HCEC 1CT (cell line): ENCODE results near the gene NLRC5.
"Not testable (repeated sequence)": the region's sequence is repeated elsewhere in the genome, so short reads cannot be mapped to it uniquely, and the experiment has no call there.

Source experiments
- DNase-seq: peaks from one replicate; pipeline ENCODE4 v3.0.0-alpha.2; 2017

NLRC5 gene

DNA sequence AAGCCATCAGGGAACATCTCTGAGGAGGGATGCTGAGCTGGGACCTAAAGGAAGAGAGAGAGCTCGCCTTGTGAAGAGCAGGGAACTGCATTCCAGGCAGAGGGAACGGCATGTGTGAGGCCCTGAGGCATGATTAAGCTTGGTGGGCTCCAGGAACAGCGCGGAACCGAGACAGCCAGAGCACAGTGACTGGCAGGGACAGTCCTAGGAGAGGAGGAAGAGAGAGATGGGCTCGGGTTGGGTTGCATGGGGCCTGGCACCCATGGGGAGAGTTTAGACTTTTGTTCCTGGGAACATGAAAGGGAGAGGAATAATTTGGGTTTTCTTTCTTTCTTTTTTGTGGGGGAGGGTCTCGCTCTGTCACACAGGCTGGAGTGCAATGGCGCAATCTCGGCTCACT is 63.8 kb downstream of the NLRC5 start:
- no peak for DNase-seq

DNA sequence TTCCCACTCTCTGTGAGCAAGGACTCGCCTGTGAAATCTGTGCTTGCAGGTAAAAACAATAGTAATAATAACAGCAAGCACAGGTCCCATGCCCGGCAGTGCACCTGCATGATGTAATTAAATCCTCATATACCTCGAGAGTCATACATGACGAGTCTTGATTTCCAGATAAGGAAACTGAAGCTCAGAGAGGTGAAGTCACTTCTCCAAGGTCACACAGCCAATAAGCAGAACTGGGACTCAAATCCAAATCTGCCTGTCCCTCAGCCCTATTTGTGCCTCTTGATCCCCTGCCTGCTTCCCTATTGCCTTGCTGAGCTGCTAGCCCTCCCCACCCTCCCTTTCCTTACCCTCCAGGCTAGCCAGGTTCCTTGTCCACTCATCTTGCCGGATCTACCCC is 65.0 kb downstream of the NLRC5 start:
- no peak for DNase-seq

DNA sequence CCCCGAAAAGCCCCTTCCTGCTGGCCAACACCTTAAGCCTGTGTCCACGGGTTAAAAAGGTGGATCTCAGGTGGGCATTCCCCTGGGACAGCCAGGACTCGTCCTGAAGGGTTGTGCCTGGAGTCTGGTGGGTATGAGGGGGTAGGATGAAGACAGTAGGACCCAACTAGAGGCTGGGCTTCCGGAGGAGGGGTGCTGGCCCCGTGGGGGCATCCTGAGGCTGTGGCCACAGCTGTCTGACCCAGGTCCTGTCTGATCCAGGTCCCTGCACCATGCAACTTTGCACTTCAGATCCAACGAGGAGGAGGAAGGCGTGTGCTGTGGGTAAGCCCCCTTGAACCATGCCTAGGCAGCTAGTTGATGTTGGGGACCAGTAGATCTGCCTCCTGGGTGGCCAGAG is 65.4 kb downstream of the NLRC5 start:
- no peak for DNase-seq

DNA sequence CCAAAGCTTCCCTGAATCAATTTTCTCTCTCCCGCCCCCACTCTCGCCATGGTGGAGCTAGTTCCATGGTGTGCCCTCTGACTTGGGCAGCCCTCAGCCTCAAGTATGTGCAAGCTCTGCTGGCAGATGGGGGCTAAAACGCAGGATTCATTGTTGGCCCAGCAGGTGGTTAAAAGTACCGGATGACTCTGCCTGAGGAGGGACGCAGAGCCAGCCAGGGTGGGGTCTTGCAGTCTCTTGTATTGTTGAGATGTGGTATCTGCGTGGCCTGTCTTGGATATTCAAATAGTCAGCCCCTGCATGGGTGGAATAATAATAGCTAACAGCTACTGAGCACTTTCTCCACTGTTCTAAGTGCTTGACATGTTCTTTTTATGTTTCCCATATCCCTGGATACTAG is 66.3 kb downstream of the NLRC5 start:
- DNase-seq: no peak

DNA sequence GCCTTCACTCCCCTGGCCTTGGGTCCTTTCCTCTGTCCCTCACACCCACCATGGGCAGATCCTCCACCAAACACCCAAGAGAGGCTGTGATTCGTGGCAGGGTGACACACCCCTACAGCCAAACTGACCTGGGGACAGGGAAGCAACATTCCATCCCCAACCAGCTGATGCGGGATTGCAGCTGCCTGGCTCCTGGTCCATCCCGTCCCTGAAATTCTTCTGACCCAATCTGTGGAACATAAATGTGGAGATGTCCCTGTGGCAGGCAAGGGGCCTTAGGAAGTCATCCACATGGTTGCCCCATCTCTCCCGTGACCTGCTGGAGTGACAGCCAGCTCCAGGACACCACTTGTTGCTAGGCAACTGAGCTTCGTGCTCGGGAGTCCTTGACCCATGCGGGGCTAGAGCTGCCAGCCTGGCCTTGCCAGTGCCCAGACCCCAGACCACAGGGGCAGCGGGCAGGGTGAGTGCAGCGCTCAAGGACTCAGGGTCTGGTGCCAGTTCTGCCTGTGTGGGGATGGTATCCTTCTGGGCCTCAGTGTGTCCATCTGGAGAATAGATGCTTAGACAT is 69.0 kb downstream of the NLRC5 start:
- DNase-seq: no peak

DNA sequence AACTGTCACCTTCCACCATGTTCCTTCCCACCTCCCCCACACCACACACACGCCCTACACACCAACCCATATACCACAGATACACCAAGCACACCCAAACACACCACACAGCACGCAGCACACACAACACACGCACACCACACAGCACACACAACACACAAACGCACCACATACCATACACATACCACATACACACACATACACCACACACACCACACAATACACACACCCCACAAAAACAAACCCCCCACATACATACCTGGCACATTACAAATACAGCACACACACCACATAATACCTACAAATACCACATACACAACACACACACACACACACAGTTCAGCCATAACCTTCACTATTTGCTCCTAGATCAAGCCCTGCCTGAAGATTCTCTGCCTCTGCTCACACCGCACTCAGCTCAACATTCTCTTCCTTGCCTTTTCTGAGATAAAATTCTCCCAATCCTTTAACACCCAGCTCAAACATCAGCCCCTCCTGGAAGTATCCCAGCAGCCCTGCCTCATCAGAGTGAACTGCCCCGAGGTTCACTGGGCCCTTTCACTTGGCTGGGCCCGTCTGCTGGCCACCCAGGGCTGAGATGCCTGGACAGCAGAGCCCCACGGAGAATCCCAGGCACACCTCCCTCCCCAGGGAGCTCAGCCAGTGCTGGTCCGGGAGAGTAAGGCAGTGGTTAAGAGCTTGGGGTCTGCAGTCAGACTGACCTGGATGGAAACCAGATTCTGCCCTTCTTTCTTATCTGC is 71.1 kb downstream of the NLRC5 start:
- DNase-seq: no peak

DNA sequence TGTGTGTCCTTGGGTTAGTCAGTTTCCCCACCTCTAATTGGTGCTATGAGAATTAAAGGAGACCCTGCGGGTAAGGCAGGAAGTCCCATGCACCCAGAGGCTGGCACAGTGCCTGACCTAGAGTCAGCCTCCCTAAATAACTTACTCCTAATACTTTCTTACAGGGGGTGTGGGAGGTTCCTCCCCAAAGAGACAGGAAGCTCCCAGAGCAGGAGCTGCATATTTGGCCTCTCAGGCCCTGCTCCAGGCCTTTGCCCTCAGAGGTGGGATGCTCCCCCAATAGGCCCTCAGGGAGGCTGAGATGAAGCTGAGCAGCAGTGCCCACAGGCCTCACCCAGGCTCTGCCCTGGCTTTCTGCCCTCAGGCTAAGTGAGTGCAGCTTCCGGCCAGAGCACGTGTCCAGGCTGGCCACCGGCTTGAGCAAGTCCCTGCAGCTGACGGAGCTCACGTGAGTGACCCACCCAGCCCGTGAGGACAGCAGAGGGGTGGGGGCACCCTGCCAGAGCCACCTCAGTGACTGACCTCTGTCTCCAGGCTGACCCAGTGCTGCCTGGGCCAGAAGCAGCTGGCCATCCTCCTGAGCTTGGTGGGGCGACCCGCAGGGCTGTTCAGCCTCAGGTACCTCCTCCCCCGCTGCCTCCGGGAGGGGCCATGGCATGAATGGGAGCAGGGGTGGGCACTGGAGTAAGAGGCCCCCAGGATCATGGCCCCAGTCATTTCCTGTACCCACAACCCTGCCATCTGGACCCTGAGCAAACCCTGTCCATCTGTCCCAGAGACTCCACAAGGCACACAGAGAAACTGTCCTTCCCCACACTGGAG is 71.9 kb downstream of the NLRC5 start:
- DNase-seq: no peak

DNA sequence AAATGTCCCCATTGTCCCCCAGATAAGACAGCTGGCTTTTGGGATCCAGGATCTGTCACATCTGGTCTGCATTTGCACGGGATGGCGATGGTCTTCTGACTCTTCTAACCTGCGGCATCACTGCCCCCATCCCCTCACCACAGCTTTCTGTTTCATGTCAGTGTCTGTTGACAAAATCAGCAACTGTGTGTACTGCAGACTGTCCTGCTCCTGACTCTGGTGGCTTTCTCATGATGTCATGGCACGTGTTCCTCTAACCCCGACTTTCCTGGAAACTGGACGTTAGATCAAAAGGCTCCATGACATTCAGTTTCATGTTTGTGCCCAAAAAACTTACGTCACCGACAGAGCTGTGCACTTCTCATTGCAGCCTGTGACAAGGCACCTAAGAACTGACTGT is 73.0 kb downstream of the NLRC5 start:
- no peak for DNase-seq

DNA sequence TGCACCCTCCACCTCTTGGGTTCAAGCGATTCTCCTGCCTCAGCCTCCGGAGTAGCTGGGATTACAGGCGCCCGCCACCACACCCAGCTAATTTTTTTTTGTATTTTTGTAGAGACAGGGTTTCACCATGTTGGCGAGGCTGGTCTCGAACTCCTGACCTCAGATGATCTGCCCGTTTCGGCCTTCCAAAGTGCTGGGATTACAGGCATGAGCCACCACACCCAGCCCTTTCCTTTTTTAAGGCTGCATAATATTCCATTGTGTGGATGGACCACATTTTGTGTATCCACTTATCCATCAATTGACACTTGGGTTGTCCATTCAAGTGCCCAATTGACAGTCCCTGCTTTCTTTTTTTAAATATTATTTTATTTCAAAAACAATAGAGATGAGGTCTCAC is 73.8 kb downstream of the NLRC5 start:
- DNase-seq: not testable (repeated sequence)

DNA sequence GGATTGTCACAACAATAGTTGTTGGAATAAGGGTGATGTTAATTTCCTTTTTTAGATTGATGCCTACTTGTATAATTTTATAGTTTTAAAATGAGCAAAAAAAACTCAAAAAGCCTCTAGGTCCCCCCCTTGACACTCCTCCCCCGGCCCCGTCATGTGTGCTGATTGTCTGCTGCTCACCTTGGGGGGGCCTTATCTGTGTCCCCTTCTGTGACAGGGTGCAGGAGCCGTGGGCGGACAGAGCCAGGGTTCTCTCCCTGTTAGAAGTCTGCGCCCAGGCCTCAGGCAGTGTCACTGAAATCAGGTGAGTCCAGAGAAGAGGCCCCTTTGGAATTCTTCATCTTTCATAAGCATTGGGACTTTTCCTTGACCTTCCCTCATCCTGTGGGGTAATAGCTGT is 75.6 kb downstream of the NLRC5 start:
- DNase-seq: no peak

DNA sequence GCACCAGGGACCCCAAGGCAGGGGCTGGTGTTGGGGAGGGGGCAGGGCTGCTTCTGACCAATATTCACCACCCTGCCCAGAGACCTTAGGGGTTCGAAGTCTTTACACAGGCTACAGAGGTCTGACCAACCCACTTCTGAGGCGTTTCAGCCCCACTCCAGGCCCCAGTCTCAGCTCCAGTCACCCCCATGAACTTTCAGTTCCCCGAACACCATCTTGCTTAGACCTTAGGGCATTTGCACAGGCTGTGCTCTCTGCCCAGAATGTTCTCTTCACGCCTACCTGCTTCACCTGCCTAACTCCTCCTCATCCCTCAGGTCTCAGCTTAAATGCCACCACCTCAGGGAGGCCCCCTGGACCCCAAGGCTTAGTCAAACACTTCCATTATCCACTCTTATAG is 77.3 kb downstream of the NLRC5 start:
- no peak for DNase-seq

DNA sequence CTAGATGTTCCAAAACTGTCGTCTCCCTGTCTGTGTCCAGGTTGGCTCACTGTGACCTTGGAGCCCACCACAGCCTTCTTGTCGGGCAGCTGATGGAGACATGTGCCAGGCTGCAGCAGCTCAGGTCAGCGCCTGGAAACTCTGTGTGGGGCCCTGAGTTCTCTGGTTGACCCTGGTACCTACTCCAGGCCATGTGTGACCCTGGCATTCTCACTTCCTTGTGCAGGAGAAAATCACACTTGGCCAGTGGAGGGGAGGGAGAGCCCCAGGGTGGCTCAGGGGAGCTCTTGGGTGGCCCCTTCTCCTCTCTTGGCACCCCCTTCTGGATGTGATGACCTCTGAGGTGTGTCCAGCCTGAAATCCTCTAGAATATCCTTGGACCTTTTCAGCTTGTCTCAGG is 78.0 kb downstream of the NLRC5 start:
- DNase-seq: no peak

DNA sequence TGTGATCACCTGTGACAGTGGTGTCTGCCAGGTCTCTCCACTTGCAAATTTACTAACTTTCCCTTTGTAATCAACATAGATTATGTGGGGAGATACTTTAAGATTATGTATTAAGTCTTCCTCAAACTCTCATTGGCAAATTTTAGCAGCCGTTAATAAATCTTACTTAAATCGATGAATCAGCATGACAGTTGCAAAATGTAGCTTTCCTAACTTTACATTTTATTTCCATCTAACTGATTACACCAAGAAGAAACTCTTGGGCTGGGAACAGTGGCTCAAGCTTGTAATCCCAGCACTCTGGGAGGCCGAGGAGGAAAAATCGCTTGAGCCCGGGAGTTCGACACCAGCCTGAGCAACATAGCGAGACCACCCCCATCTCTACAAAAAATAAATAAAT is 79.7 kb downstream of the NLRC5 start:
- no peak for DNase-seq

DNA sequence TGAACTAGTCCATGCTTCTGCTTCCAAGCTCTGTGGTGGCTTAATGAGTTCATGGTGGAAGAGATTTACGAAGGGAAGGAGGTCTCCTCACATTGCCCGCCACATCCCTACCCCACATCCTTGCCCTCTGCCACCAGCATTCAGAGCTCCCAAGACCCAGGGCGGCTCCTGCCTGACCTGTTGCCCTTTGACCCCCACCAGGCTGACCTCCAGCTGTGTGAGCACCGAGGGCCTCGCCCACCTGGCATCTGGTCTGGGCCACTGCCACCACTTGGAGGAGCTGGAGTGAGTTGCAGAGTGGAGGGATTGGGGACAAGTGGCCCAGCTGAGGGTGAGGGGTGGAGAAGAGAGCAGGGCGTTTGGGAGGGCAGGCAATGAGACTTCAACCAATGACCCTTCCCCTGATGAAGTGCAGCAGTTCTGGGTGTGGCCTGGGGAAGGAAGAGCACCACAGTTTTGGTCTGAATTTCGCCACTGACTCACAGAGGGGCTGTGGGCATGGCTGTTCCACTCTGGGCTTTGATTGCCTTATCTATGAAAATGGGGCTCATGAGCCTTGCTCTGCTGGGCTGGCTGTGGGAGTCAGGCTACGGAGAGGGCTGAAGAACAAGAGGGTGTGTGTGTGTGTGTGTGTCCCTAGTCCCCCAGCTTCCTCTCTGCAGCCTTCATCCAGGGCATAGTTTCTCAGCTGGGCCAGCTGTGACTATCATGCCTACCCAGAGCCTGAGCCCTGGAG is 80.4 kb downstream of the NLRC5 start:
- DNase-seq: no peak

DNA sequence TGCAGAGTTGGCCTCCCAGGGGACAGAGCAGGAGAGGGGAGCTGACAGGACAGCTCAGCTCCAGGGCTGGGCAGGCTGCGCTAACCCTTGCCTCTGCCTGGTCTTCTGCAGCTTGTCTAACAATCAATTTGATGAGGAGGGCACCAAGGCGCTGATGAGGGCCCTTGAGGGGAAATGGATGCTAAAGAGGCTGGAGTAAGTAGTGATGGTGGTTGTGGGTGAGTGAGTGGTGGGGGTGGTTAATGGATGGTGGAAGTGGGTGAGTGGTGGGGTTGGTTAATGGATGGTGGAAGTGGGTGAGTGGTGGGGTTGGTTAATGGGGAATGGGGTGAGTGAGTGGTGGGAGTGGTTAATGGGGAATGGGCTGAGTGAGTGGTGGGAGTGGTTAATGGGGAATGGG is 81.1 kb downstream of the NLRC5 start:
- DNase-seq: no peak

DNA sequence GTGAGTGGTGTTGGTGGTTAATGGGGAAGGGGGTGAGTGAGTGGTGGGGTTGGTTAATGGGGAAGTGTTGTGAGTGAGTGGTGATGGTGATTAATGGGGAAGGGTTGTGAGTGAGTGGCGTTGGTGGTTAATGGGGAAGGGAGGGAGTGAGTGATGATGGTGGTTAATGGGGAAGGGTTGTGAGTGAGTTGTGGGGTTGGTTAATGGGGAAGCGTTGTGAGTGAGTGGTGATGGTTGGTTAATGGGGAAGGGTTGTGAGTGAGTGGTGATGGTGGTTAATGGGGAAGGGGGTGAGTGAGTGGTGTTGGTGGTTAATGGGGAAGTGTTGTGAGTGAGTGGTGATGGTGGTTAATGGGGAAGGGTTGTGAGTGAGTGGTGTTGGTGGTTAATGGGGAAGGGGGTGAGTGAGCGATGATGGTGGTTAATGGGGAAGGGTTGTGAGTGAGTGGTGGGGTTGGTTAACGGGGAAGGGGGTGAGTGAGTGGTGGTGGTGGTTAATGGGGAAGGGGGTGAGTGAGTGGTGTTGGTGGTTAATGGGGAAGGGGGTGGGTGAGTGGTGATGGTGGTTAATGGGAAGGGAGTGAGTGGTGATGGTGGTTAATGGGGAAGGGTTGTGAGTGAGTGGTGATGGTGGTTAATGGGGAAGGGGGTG is 81.8 kb downstream of the NLRC5 start:
- not testable (repeated sequence) for DNase-seq

DNA sequence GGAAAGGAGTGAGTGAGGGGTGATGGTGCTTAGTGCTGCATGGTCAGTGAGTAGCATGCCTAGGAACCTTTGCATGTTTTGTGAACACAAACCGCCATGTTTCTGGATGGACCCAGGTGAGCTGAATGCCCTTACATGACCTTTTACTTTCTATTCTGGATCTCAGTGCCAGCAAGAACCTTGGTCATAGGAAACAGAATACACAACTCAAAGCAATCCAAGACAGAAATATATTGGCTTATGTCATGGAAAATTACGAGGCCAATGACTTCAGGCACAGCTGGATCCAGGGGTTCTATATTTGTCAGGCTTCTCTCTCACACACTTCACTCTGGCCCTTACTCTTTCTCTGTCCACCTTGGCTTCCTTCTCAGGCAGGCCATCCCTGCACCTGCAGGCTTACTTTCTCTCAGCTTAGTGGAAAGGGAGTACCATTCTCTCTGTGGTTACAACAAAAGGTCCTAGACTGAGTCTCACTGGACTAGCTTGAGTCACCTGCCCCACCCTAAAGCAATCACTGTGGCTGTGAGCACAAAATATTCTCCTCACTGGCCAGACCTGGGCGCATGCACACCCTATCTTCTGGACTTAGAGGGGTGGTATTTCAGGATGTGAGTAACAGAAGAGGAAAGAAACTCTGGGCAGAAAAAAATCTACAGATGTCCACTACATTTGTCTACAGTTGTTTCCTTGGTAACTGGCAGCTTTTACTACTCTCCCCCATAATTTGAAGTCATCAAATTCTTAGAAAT is 82.7 kb downstream of the NLRC5 start:
- peak; percentile 30 for DNase-seq

DNA sequence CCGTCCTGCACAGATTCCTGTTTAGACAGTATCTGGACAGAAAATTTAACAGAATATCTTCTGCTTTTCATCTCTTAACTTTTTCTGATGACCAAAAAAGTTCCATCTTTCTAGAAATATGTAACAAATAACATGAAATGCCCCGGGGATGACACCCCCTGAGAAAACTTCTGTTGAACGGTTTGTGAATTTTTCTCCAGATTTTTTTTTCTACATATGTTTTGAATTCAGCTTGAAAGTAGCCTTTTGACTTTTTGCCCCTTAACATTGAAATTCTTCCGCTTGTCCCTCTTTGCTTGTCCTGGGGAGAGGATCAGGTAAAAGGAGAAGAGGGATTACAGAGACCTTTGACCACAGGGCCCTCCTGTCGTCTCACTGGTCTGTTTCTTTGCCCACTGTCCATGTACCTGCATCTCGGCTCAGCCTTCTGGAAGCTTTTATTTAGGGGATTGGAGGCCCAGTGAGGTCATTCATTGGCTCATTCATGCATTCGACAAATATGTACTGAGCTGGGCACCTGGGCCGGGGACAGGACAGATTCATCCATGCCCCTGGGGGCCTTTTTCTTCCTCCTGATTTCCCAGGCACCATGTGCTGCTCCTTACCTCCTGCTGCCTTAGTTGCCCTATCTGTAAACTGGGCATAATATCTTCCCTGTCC is 83.4 kb downstream of the NLRC5 start:
- DNase-seq: no peak

DNA sequence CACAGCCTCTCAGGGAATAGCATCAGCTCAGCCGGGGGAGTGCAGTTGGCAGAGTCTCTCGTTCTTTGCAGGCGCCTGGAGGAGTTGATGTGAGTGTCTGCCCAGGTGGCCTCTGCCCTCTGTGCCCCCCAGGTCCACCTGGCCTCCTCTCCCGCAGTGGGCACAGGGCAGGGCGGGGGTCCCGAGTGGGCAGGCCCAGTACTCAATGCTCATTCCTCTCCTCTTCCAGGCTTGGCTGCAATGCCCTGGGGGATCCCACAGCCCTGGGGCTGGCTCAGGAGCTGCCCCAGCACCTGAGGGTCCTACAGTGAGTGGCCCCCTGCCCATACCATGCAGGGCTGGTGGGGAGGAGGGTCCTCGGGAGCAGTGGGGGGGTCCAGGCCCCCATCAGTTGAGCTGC is 88.4 kb downstream of the NLRC5 start:
- no peak for DNase-seq

DNA sequence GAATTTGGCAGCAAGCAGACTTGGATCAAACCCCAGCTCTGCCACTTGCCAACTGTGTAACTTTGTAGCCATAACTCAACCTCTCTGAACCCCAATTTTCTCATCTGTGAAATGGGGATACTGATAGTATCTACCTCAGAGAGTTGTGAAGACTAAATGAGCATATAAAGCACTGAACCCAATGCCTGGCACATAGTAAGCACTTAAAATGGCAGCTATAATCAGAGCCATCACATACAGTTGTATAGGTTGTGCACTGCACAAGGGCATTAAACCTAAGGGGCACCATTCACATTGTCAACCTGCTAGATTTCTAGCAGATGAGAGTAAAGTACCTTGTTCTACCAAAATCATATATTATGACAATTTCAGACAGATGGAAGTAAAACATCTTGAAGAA is 92.4 kb downstream of the NLRC5 start:
- DNase-seq: no peak

DNA sequence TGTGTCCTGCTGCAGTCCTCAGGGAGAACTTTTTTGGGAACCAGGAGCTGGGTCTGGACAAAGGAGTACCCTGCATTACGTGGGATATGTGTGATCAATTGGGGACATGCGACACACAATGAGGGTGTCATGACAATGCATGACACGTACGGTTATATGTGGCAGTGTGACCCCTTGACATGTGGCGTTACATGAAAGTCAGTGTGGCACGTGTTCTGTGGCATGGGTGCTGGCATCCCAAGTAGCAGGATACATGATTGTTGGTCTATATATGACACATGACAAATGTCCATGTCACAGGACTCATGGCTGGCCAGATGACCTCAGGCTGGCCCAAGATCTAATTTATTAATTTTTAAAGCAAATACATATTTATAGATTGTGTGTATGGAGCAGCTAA is 93.3 kb downstream of the NLRC5 start:
- no peak for DNase-seq
